GM12864 (cell line): Measurements from ENCODE around the gene SLC38A10.

Experiments
- DNase-seq: peaks from one replicate; pipeline ENCODE4 v3.0.0-alpha.2; 2011; ENCODE audit warnings: low read depth
- H3K4me3 ChIP-seq: 2 replicates; pipeline ENCODE4 v1.5.1; 2011; ENCODE audit warnings: mild to moderate bottlenecking, low read depth, low read length, control low read depth
- CTCF ChIP-seq: IDR thresholded peaks from 2 replicates; pipeline ENCODE4 v1.5.1; 2011; ENCODE audit warnings: low read depth, mild to moderate bottlenecking, moderate library complexity, low read length, control low read depth, inconsistent platforms; ENCODE audit errors: missing control alignments

The SLC38A10 gene

GRCh38 chr17:81273698-81274470 is 21.2 kb downstream of the SLC38A10 start:
- no peak for DNase-seq
- TF ChIP-seq CTCF, result no peak
- no peak overlapping the region for H3K4me3 ChIP-seq

GRCh38 chr17:81272616-81273015 is 22.5 kb downstream of the SLC38A10 start:
- H3K4me3 ChIP-seq, result no peak overlapping the region
- no peak for TF ChIP-seq CTCF
- DNase-seq, result no peak

GRCh38 chr17:81271226-81271625 is 23.9 kb downstream of the SLC38A10 start:
- no peak overlapping the region for H3K4me3 ChIP-seq
- no peak for DNase-seq
- no peak for TF ChIP-seq CTCF

DNA sequence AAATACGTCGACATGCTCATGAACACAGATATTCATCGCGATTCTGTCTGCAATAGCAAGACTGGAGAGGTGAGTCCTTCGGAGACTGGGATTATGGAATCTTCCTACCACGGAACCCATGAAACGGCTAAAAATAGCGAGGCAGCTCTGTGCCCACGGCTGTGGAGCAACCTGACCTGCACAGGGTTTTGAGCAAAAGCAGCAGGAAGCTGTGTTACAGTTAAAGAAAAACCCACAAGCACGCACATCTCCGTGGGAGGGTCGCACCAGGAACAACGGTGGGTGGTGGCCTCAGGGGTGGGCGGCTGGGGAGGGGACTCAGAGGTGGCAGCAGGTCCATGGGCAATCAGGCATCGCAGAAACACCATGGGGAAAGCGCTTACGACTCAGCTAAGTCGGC is 24.8 kb downstream of the SLC38A10 start:
- no peak for DNase-seq
- no peak overlapping the region for H3K4me3 ChIP-seq
- TF ChIP-seq CTCF, result no peak

GRCh38 chr17:81267390-81268067 is 27.6 kb downstream of the SLC38A10 start:
- no peak for TF ChIP-seq CTCF
- H3K4me3 ChIP-seq, result no peak overlapping the region
- DNase-seq, result no peak

DNA sequence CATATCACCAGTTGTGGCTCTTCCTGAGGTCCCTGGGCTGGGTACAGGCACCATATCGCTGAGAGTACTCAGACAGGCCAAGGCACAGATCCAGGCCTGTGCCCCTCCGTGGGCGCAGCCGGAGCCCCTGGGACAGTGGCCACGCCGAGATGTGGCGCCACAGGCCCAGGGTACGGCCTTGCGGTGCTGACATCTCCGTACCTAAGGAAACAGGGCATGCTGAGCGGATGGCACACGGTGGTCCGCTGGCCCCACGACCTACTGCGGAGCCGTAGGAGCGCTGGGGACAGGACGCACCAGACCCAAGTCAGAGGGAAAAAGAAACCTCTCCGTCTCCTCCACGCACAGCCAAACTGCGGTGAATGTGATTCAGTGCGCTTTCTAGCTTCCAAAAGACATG is 29.5 kb downstream of the SLC38A10 start:
- DNase-seq, result no peak
- no peak for TF ChIP-seq CTCF

More for the DNA sequence above, 29.5 kb downstream of the SLC38A10 start:
- H3K4me3 ChIP-seq, result no peak overlapping the region
